Measurements from ENCODE around the gene TECTA.

GRCh38 chr11:121095561-121095960, 5.5 kb upstream of the TECTA start:
- TF ChIP-seq CTCF (IDR thresholded peaks at IDR 0.05): no peak
- TF ChIP-seq POLR2A (IDR thresholded peaks at IDR 0.05): no peak

Data from heart left ventricle (tissue), 13 donors.